ENCODE measurements around the gene KCNA2.

GRCh38 chr1:110608247-110608646 is 2.1 kb upstream of the KCNA2 start:
- no peak for TF ChIP-seq CTCF (optimal IDR thresholded peaks at IDR 0.05 in 1 of 3, IDR thresholded peaks at IDR 0.05 in 1 of 3, conservative IDR thresholded peaks at IDR 0.05 in 1 of 3; ENCODE audit: extremely low read depth in 1 of 3, insufficient read depth in 2 of 3, low read length in 3 of 3)
- no peak for TF ChIP-seq EZH2 (IDR thresholded peaks at IDR 0.05; ENCODE audit: low read length)

Data from keratinocyte (primary cell).